HepG2 (cell line): ENCODE measurements around the gene OSR1. TPM values are rescaled to one million over a fixed set of nuclear protein-coding genes. Genes with fewer than 3 reads are reported as not detected.

Experiments used
- ARNTL ChIP-seq: sonication (generic); formaldehyde crosslinking; IDR thresholded peaks from 2 replicates; pipeline ENCODE4 v1.4.0; 2020; ENCODE audit warnings: mild to moderate bottlenecking, missing genetic modification reagents
- FIP1L1 ChIP-seq: fragments of 200-400 bp; formaldehyde crosslinking; IDR thresholded peaks from 2 replicates; pipeline ENCODE4 v1.6.1; 2018; ENCODE audit warnings: low read depth, mild to moderate bottlenecking, low read length, moderate library complexity, borderline replicate concordance; ENCODE audit not compliant: insufficient read depth
- GATAD1 ChIP-seq: IDR thresholded peaks from 2 replicates; pipeline ENCODE4 v1.6.1; 2016; ENCODE audit warnings: missing genetic modification reagents, missing compliant biosample characterization
- KLF11 ChIP-seq: IDR thresholded peaks from 2 replicates; pipeline ENCODE4 v1.6.1; 2016; ENCODE audit warnings: missing compliant biosample characterization
- KLF9 ChIP-seq: IDR thresholded peaks from 2 replicates; pipeline ENCODE4 v1.6.1; 2016; ENCODE audit warnings: low read depth
- MAX ChIP-seq: IDR thresholded peaks from 2 replicates; pipeline ENCODE4 v1.6.1; 2012; ENCODE audit warnings: inconsistent platforms
- MLLT10 ChIP-seq: sonication (generic); formaldehyde crosslinking; IDR thresholded peaks from 2 replicates; pipeline ENCODE4 v1.4.0; 2020; ENCODE audit warnings: missing genetic modification reagents
- MXI1 ChIP-seq: IDR thresholded peaks from 3 replicates; pipeline ENCODE4 v1.6.1; 2012; ENCODE audit warnings: low read depth, low read length, inconsistent platforms, borderline replicate concordance
- RBM39 ChIP-seq: fragments of 200-400 bp; formaldehyde crosslinking; IDR thresholded peaks from one replicate; pipeline ENCODE4 v1.6.1; 2018; ENCODE audit warnings: antibody characterized with exemption, mild to moderate bottlenecking, low read depth, low read length; ENCODE audit not compliant: poor library complexity, severe bottlenecking
- SMAD1 ChIP-seq: sonication (generic); formaldehyde crosslinking; IDR thresholded peaks from 2 replicates; pipeline ENCODE4 v1.4.0; 2020; ENCODE audit warnings: missing genetic modification reagents, low read depth, mild to moderate bottlenecking, borderline replicate concordance
- TCF7L2 ChIP-seq: IDR thresholded peaks from 2 replicates; pipeline ENCODE4 v1.6.1; 2011; ENCODE audit warnings: mild to moderate bottlenecking, low read depth, low read length, moderate library complexity
- ZFP1 ChIP-seq: IDR thresholded peaks from 2 replicates; pipeline ENCODE4 v1.6.1; 2016
- ZFP62 ChIP-seq: sonication (generic); formaldehyde crosslinking; IDR thresholded peaks from 2 replicates; pipeline ENCODE4 v1.4.0; 2020; ENCODE audit warnings: missing genetic modification reagents
- ZNF121 ChIP-seq: sonication (generic); formaldehyde crosslinking; IDR thresholded peaks from 2 replicates; pipeline ENCODE4 v1.5.0; 2020; ENCODE audit warnings: mild to moderate bottlenecking, missing genetic modification reagents
- ZNF207 ChIP-seq: fragments of 450-650 bp; IDR thresholded peaks from 2 replicates; pipeline ENCODE4 v1.6.1; 2016; ENCODE audit warnings: antibody characterized with exemption, borderline replicate concordance
- ZNF414 ChIP-seq: sonication (generic); formaldehyde crosslinking; IDR thresholded peaks from 2 replicates; pipeline ENCODE4 v1.5.0; 2020; ENCODE audit warnings: missing genetic modification reagents
- ZNF432 ChIP-seq: sonication (generic); formaldehyde crosslinking; IDR thresholded peaks from 2 replicates; pipeline ENCODE4 v1.5.0; 2020; ENCODE audit warnings: missing genetic modification reagents, mild to moderate bottlenecking, borderline replicate concordance
- ZNF547 ChIP-seq: sonication (generic); formaldehyde crosslinking; IDR thresholded peaks from 2 replicates; pipeline ENCODE4 v1.5.1; 2020; ENCODE audit warnings: mild to moderate bottlenecking, missing genetic modification reagents
- ZNF589 ChIP-seq: sonication (generic); formaldehyde crosslinking; conservative IDR thresholded peaks from 2 replicates; pipeline ENCODE4 v1.8.0; 2022; ENCODE audit warnings: mild to moderate bottlenecking, moderate library complexity, missing genetic modification reagents
- ZNF646 ChIP-seq: sonication (generic); formaldehyde crosslinking; IDR thresholded peaks from 2 replicates; pipeline ENCODE4 v1.9.0; 2021; ENCODE audit warnings: mild to moderate bottlenecking, missing genetic modification reagents
- ZNF772 ChIP-seq: sonication (generic); formaldehyde crosslinking; IDR thresholded peaks from 2 replicates; pipeline ENCODE4 v1.5.0; 2020; ENCODE audit warnings: mild to moderate bottlenecking, missing genetic modification reagents
- polyA plus RNA-seq, 8 experiments: library from polyadenylated mRNA; depleted of rRNA in 3 of 8; stranded (reverse) in 7 of 8; unstranded in 1 of 8; fragments of >200 nt; fragmentation: Illumina TruSeq in 4 of 8; extraction: Trizol in 4 of 8; gene quantifications; 2 replicates each; pipeline versions ENCODE4 v1.2.1 to v1.2.3, GENCODE V29; 2011 to 2016; ENCODE audit warnings: low read depth in 4 of 8, missing spikeins in 1 of 8, mixed read lengths in 1 of 8; ENCODE audit not compliant: insufficient read depth in 1 of 8
- total RNA-seq, 5 experiments: library from RNA; depleted of rRNA; stranded (reverse); fragments of >200 nt; fragmentation: Illumina TruSeq; extraction: Trizol; gene quantifications; 2 replicates each; pipeline ENCODE4 v1.2.3, GENCODE V29; 2016; ENCODE audit warnings: low read depth in 1 of 5
- TF ChIP-seq, protein P1 (sequence below): sonication (generic); formaldehyde crosslinking; conservative IDR thresholded peaks from 2 replicates; pipeline ENCODE4 v1.8.0; 2022; ENCODE audit warnings: missing genetic modification reagents

The OSR1 gene
- total and polyA plus RNA-seq, 2 of the 13 experiments (the other 11 are each of a cell fraction or from before 2014, with no cell fraction given): 0.63 to 1.1 TPM

GRCh38 chr2:19349911-19350677 lies 8.3 kb downstream of the OSR1 start (continued):
- no peak for TF ChIP-seq ZNF646
- no peak for TF ChIP-seq MXI1
- TF ChIP-seq ZNF589: no peak
- no peak for TF ChIP-seq MLLT10
- no peak for TF ChIP-seq ZFP62
- 0 out of 2 replicates have a peak, but pooled peaks have one; percentile 34 for TF ChIP-seq SMAD1 (CRISPR knock-in tag)
- TF ChIP-seq ARNTL (CRISPR knock-in tag): no peak
- no peak for TF ChIP-seq ZFP1
- no peak for TF ChIP-seq FIP1L1
- TF ChIP-seq, protein P1, sequence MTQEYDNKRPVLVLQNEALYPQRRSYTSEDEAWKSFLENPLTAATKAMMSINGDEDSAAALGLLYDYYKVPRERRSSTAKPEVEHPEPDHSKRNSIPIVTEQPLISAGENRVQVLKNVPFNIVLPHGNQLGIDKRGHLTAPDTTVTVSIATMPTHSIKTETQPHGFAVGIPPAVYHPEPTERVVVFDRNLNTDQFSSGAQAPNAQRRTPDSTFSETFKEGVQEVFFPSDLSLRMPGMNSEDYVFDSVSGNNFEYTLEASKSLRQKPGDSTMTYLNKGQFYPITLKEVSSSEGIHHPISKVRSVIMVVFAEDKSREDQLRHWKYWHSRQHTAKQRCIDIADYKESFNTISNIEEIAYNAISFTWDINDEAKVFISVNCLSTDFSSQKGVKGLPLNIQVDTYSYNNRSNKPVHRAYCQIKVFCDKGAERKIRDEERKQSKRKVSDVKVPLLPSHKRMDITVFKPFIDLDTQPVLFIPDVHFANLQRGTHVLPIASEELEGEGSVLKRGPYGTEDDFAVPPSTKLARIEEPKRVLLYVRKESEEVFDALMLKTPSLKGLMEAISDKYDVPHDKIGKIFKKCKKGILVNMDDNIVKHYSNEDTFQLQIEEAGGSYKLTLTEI (CRISPR knock-in tag): no peak
- TF ChIP-seq ZNF432 (CRISPR knock-in tag): no peak
- no peak for TF ChIP-seq KLF11 (CRISPR knock-in tag)
- TF ChIP-seq ZNF207: no peak
- peak; percentile 59 for TF ChIP-seq RBM39
- TF ChIP-seq MAX: peak; percentile 25; the same call in 1 of the 2 replicates
- TF ChIP-seq ZNF414 (CRISPR knock-in tag): no peak
- 0 out of 2 replicates have a peak, but pooled peaks have one; percentile 16 for TF ChIP-seq ZNF547 (CRISPR knock-in tag)
- TF ChIP-seq ZNF772 (CRISPR knock-in tag): no peak; the same call in 1 of the 2 replicates
- no peak for TF ChIP-seq ZNF121 (CRISPR knock-in tag)
- no peak for TF ChIP-seq TCF7L2
- TF ChIP-seq KLF9 (CRISPR knock-in tag): no peak
- TF ChIP-seq GATAD1 (CRISPR knock-in tag): no peak
